CD4-positive, alpha-beta T cell treated with Interleukin-12 subunit alpha and Interleukin-12 subunit beta, for 1 hour (primary cell): ENCODE data around the gene RIOX2.
"Not testable (repeated sequence)": the region's sequence is repeated elsewhere in the genome, so short reads cannot be mapped to it uniquely, and the experiment has no call there.

Experiments
- DNase-seq: peaks from one replicate; pipeline ENCODE4 v3.0.0-alpha.2; 2020

Gene RIOX2

DNA sequence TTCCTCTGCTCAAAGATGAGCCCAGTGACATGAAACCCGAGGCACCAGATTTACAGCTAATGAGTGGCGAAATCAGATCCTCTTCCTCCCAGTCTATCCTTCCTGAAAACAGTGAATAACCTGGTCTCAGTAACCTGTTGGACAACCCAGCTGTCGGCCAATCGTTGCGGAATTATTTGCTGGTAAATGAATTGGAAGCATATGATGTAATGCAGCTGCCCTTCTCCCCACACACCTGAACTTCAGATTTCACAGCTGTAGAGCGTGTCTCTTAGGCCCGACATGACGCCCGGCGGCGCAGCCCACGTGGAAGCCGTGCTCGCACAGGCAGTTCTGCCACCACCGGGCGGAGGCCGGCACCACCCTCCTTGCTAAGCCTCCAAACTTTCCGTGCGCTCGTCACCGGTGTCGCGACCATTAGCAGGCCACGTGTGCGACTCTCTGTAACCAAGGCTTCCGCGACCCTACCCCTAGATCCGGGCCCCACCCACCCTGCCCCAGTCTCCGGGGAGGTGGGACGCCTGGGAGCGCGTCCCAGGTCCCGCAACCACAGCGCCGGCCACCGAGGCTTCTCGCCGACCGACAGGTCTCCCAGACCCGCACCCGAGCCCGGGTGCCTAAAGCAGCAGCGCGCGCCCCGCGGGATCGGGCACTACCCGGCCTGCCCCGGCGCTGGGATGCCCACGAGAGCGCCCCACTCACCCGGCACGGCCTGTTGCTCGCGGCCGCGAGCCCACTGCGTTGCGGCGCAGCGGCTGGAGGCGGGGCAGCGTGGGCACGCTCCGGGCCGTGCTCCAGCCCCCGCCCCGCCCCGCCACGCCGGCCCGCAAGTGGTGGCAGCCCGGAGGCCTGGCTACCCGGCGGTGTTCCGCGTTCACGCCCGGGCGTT is at the start of gene RIOX2:
Gene RIOX2 (minus strand): TSS at position 753 of the 889 bp plus-strand sequence. CDS start 4,838 bp downstream, outside the sequence.
- peak; percentile 77 for DNase-seq

DNA sequence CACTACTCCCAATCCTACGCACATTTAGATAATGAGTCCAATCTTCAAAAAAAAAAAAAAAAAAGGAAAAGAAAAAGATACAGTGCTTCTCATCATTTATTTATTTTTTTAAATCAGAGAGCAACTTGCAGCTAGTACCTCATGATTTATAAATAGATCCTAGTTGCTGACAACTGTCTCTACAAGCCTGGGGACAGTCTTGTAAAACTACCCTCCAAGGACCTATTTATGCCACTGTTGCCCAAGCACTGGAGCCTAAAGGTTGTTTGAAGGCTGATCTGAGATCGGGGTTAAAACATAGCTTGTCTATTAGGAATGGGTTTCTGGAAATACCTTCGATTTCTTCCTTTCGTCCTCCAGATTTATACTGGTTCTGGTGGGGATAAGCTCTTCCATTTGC is 48.2 kb upstream of the RIOX2 start:
- no peak for DNase-seq

DNA sequence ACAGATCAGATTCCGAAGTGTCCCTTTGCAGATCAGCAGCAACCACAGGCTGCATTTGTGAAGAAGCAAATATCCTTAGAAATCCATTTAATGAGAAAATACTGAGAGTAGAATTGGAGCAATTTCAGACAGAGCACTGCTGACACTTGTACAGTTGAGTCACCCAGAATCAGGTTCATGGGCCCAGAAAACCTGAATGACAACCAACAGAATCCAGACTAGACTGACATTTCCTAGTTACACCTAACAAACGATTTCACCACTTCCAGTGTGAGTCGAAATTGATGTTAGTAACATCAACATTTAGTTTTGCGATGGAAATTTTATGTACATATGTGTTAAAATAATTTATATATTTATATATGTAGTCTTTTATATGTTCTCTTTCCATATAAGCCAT is 46.1 kb upstream of the RIOX2 start:
- DNase-seq, result no peak

DNA sequence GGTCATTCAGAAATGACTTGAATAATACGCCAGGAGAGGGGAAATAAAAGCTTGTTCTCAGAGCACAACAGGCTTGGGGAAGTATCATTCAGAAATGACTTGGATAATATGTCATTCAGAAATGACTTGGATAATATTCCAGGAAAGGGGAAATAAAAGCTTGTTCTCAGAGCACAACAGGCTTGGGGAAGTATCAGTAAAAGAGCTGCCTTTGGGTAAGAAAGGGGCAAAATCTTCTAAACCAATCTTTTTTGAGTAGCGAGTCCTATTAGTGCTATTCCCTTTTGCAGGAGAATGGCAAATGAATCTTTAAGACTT is 42.0 kb upstream of the RIOX2 start:
- DNase-seq, result no peak

DNA sequence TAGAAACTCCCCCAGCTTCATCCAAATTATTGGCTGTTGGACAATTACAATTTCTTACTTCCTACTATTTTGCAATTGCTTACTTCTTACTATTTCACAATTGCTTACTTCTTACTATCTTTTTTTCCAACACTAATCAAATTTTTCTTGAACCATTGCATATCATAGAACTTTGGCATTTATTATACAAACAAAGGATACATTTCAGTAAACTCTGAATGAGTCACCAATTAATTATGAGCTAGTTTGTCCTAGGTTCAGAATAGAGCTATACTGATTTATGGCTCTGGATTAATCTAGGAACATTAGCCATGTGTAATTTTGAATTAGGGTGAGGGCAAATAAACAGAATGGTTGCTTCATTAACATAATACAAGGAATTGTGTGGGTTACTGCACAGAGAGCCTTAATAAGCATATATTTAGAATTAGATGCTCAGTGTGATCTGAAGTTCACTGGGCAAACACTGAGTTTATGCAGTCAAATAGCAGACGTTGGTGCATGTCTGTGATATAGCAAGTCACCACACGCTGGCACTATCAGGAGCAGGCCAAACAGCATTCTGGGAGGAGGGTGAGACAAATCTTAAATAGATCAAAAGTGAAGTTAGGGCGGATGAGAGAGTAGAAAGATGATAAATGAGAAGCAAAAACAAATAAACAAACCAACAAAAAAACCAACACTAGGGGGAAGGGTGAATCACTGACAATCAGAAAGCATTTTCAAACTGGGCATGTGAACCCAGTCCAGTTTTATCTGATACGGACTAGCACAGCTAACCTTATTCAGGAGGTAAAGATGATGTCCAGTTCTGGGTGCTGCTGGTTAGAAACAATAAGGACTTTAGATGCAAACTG is 41.4 kb upstream of the RIOX2 start:
- DNase-seq, result no peak

DNA sequence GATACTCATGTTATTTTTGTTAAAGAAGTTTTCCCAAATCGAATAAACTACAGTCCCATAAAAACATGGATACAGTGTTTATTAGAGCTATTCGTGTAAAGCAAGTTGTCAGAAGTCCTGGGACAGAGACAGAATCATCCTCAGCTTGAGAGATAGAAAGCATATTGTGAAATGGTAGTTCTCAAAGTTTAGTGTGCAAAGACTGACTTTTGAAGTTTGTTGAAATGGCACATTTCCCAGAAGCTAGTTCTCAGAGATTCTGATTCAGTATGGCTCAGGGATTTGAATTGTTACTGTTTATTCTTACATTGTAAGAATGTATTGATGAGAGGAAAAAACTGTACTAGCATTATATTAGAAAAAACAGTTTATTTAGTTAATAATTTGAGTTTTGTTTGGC is 40.7 kb upstream of the RIOX2 start:
- DNase-seq, result no peak

DNA sequence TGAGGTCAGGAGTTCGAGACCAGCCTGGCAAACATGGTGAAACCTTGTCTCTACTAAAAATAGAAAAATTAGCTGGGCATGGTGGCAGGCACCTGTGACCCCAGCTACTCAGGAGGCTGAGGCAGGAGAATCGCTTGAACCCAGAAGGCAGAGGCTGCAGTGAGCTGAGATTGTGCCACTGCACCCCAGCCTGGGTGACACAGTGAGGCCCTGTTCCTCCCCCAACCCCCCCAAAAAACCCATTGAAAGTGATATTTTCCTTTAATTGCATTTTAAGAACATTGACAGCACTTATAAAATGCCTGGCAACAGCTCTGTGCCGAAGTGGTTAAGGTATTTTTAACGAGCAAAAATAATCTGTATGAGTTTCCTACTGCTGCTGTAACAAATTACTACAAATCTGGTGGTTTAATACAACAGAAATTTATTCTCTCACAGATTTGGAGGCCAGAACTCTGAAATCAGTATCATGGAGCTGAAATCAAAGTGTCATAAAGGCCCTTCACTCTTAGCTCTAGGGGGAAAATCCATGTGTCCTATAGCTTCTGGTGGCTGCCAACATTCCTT is 38.7 kb upstream of the RIOX2 start:
- DNase-seq, result not testable (repeated sequence)

DNA sequence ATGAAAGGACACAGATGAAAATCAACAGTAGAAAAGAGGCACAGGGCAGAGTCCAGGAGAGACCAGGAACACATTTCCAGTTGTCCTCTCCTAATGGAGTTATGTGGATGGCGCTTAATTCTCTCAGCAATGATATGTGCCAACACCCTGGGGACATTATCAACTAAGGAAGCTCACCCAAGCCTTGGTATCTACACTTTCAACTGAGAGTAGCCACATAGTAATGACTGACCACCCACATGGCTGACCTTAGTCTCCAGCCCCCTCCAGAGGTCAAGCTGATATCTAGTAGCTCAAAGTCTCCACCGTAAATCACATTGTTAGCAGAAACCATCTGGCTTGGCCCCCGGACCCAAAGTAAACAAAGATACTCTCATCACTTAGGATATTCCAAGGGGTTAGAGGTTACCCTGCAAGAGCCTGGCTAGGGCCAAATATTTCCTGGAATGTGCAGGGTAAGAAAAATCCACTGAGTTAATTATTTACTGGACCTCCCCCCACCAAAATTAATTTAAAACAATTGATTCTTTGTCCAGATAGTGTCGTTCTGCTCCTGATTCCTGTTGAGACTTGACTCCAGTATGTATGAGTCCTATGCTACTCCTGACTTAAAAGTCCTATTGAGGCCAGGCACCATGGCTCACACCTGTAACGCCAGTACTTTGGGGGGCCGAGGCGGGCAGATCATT is 38.1 kb upstream of the RIOX2 start:
- DNase-seq, result no peak

DNA sequence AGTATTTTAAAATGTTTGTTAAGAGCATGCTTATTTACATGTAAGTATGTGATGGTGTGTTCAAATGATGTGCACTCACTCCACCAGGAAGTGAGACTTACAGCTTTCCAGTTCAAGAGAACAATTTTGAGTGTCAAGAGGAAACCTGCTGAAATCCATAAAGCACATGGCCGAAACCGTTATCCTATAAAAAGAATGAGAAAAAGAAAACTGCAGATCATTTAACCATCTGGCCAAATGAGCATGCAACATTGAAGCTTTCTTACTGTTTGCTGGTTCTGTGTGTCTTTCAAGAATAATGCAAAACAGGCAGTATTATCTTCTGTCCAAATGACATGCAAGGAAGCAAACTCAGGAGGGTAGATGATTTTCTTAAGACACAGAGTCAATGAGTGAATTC is 36.6 kb upstream of the RIOX2 start:
- no peak for DNase-seq

DNA sequence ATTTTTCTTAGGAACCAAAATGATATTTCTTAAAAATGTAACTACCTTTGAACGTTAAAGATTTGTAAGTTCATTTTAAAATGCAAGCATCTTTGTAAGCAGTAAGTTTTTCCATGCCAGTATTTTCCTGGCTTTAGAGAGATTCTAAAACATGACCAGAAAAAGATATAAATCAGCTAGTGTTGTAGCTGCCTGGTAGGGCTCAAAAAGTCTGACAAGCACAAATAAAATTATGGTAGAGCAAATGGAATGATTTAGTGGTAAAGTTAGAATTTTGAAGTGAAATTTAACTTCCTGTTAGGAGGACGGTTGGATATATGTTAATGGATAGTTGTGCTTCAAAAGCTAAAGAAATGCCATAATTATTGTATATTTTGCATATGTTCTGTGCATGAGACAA is 33.2 kb upstream of the RIOX2 start:
- no peak for DNase-seq

DNA sequence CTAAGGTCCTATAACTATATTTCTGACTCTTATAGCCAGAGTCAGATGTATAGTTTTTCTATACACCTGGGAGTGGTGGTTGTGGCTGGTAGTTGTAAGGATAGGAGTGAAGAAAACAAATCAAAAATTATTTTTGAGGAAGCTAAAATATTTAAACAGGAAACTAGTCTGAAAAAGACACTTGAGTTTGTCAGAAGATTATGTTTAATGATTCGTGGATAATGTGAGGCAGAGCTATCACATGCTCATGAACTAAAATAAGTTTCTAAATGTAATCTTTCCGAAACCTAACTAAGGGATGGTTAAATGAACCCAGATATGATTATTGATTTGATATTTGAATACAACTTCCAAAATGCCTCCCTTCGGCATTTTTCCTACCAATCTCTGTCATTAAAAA is 32.5 kb upstream of the RIOX2 start:
- DNase-seq, result no peak

DNA sequence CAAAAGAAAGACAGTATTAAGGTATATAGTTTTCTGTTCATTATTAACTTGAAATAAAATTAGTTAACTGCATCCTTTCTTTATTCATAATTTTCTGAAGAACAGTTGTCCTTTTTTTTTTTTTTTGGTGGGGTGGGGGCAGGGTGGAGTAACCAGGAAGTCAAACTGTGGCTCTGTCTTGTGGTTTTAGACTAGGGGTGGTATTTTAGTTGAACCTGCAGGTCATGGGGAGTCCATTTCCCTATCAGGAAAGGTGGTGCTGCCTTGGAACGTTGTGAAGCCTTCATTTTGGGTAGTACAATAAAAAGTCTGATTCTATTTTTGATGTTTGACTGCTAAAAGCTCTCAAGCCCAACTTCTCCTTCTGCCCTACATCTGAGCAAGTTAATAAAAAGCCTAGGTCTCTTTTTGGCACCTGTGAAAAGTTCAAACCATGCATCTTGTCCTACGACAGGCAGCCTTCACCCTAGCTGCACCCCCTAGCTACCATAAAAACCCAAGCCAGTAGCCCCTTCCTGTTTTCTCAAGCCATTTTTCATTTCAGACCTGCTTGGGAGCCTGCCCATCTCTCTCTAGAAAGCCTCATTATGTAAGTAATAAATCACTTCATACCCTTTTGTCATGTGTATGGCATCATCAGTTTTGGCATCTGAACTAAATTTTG is 31.2 kb upstream of the RIOX2 start:
- peak; percentile 10 for DNase-seq

DNA sequence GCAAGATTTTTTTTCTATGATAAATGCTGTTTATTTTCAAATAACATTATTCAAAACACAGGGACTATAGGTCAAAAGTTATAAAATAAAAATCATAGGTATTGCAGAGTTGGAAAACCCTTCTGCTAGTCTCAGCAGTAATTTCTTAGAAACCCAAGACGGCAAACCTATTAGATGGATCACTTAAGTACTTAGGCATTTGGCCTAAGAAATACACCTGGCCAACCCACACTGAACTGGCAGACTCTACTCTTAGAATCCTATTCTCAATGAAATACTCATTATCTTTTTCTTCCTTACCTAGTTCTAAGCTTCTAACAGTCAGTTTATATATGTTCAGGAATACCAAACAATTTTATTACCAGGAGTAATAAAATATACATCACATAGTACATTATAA is 30.5 kb upstream of the RIOX2 start:
- DNase-seq, result no peak

DNA sequence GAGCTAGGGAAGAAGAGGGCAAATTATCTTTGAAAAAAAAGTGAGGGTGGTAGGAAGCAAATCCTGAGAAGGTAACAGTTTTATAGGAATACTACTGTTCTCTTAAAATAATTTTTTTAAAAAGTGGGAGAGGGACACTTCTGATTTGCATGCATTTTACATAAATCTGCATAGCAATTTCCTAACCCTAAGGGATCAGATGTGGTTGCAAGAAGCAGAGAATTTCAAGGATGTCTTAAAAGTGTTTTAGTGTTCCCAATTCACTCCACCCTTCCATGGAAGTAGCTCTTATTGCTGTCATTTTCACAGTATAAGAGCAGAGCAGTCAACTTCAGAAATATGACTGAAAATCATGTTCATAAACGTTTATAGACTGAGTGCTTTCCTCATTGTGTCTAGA is 27.8 kb upstream of the RIOX2 start:
- no peak for DNase-seq

DNA sequence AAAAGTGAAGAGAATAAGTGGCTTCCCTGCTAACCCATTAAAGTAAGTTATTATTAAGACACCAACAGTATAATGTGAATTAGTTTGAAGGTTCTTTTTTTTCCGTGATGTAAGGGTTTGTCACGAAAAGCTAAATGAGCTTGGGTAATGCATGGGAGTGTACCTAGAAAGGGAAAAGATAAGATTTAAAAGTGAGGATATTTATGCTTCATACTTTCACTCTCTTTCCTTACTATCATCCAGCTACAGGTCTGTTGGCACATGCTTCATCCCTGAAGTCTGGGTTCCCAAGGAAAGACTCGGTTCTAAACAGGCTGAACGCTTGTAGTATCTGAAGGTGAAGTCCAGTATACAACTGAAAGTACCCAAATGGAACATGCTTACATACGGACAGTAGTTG is 26.9 kb upstream of the RIOX2 start:
- no peak for DNase-seq

DNA sequence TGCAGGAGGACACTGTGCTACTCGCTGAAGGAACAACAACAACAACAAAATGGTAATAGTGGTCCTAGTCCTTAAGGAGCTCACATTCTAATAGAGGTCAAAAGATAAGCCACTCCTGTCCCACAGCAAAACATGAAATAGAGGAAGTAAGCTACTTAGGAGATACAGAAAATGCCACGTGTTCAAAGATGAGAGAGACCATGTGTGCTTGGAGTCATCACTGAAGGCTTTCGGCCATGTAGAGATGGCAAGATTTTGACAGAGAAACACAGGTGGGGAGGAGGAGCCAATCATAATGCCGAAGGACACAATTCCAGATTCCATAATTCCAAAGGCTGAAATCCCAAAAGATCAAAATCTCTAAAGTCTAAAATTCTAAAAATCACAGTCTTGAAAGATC is 24.8 kb upstream of the RIOX2 start:
- no peak for DNase-seq

DNA sequence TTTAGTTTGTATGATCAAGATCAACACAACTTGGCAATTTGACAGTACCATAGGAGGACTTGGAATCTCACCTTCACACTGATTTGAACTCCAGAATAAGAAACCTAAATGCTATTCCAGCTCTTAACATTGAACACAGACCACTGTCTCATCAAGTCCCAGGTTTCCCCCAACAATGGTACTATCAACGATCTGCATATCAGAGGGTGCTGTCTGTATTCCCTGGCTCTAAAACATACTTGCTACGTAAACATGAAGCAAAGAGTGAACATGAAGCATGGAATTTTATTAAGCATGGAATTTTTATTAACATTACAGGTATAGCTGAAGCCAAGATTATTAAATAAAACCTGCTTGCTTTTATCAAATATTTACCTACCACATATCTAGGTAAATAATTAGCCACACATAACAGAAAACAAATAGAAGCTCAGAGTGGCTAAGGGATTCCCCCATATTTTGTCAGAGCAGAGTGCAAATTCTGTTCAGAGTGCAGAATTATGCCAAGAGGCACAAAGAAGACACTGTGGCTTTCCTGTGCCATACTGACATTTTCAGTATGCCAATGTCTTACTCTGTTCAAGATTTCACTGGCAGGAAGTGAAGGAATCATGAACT is 22.2 kb upstream of the RIOX2 start:
- DNase-seq, result no peak

DNA sequence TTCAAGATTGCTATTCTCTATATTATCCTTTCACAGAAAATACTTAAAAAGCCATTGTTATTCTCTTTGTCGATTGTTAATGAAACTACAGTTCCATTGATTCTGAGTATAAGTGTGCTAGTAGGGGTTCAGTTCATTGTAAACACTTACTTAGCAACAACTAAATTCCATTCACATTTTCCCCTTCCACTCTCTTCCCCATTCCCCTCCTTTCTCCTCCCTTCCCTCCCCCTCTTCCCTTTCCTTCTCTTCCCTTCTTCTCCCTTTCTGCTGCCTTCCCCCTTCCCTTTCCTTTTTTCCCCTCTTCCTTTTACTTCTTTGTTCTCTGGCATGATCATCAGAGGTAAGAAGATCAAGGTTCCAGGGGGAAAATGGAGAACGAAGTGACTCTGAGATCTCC is 21.3 kb upstream of the RIOX2 start:
- DNase-seq, result no peak

DNA sequence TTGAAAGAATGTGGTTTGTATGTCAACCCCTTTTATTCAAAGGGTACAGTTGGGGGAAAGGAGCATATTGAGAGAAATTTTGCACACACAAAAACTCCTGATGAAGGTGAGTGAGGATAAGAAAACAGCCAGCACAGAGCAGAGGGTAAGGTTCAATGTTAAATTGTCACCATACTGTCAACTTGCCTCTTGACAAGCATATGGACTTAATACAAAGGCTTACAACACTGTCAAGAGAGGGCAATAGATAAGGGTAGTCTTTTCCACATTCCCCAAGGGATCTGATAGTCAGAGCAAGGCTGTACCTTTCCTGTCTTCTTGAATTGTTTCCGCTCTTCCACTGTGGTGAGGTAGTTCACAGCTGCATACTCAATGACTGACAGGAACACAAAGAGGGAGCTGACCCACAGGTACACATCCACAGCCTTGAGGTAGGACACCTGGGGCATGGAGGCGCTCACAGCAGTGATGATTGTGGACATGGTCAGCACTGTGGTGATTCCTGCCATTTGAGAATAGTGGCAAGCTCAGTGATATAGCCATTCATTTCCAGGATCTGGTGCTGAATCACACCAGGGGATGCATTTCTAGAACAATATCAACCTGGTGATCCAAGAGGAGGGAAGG is 20.4 kb upstream of the RIOX2 start:
- DNase-seq, result no peak

DNA sequence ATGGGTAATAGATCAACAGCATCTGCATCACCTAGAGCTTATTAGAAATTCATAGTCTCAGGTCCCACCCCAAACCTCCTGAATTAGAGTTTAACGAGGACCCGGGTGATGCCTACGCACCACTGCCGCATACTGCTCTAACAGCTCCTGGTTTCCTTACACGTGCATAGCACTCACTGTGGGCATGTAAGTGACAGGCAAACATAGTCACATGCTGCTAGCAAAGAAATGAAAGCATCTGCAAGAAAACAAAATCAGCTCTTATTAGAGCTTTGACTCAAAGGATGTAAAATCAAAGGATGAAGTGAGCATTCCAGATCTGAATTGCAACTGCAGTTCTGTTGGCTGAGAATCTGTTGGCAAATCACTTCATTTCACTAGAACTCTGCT is 19.1 kb upstream of the RIOX2 start:
- peak; percentile 29 for DNase-seq

DNA sequence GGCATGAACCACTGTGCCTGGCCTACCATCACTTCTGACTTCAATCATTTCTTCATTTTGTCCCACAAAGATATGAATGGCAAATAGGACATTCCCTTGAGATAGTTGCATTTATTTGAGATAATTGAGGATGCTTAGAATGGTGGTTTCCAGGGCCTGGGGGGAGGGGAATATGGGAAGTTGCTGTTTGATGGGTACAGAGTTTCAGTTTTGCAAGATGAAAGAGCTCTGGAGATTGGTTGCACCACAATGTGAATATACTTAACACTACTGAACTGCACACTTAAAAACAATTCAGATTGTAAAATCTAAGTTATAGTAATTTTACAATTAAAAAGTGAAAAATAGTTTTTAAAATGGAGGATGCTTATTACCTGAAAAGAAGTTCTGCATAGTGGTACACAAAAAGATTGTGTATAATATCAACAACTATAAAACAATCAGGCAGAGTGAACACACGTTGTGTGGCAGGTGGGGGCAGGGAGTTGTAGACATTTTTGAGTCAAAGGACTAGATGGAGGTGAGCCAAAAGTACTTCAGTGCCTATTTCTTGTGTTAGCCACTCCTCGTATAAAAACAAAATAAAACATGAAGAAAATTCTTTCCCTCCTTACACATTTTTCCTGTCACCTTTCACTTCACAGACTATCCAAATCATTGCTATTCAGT is 18.5 kb upstream of the RIOX2 start:
- DNase-seq, result no peak
